ENCODE data around the gene CARD11.

DNA sequence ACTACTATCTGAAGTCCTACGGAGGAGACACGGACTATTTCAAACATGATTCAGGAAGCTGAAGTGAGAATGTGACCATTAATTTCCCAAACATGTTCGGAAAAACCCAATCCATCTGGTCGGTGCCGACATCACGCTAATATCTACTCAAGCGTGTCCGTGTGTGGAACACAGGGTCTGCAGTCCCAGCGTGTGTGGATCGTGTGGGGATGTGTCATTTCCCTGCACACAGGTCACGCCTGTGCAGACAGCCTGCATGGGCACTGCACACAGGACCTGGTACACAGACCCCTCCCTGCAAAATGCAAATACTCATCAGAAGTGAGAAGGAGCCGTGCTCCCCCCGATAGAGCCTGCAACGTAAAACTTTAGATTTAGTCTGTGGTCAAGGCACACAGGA lies 57.8 kb downstream of the CARD11 start:
- TF ChIP-seq, protein P1, sequence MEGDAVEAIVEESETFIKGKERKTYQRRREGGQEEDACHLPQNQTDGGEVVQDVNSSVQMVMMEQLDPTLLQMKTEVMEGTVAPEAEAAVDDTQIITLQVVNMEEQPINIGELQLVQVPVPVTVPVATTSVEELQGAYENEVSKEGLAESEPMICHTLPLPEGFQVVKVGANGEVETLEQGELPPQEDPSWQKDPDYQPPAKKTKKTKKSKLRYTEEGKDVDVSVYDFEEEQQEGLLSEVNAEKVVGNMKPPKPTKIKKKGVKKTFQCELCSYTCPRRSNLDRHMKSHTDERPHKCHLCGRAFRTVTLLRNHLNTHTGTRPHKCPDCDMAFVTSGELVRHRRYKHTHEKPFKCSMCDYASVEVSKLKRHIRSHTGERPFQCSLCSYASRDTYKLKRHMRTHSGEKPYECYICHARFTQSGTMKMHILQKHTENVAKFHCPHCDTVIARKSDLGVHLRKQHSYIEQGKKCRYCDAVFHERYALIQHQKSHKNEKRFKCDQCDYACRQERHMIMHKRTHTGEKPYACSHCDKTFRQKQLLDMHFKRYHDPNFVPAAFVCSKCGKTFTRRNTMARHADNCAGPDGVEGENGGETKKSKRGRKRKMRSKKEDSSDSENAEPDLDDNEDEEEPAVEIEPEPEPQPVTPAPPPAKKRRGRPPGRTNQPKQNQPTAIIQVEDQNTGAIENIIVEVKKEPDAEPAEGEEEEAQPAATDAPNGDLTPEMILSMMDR (IDR thresholded peaks at IDR 0.05 in 2 of 3, conservative IDR thresholded peaks at IDR 0.05 in 1 of 3; ENCODE audit: borderline replicate concordance in 1 of 3, insufficient read depth in 1 of 3, low read depth in 2 of 3, low read length in 2 of 3): no peak
- TF ChIP-seq ZFX (IDR thresholded peaks at IDR 0.05): no peak
- no peak for TF ChIP-seq RAD21 (IDR thresholded peaks at IDR 0.05; ENCODE audit: low read depth)
- TF ChIP-seq, protein P2, sequence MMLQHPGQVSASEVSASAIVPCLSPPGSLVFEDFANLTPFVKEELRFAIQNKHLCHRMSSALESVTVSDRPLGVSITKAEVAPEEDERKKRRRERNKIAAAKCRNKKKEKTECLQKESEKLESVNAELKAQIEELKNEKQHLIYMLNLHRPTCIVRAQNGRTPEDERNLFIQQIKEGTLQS (IDR thresholded peaks at IDR 0.05): no peak
- TF ChIP-seq TCF7L2 (IDR thresholded peaks at IDR 0.05; ENCODE audit: borderline replicate concordance, extremely low read depth, insufficient read depth, insufficient read length): no peak
- no peak for TF ChIP-seq POLR2A (IDR thresholded peaks at IDR 0.05; ENCODE audit: borderline replicate concordance, extremely low read depth, insufficient read depth, insufficient read length)
- no peak for TF ChIP-seq EZH2phosphoT487 (IDR thresholded peaks at IDR 0.05; ENCODE audit: borderline replicate concordance)
- TF ChIP-seq CEBPB (IDR thresholded peaks at IDR 0.05; ENCODE audit: low read depth): no peak
- no peak for TF ChIP-seq CBX3 (IDR thresholded peaks at IDR 0.05; ENCODE audit: low read depth)
- TF ChIP-seq EGR1 (IDR thresholded peaks at IDR 0.05; ENCODE audit: low read depth): no peak
- TF ChIP-seq, protein P3, sequence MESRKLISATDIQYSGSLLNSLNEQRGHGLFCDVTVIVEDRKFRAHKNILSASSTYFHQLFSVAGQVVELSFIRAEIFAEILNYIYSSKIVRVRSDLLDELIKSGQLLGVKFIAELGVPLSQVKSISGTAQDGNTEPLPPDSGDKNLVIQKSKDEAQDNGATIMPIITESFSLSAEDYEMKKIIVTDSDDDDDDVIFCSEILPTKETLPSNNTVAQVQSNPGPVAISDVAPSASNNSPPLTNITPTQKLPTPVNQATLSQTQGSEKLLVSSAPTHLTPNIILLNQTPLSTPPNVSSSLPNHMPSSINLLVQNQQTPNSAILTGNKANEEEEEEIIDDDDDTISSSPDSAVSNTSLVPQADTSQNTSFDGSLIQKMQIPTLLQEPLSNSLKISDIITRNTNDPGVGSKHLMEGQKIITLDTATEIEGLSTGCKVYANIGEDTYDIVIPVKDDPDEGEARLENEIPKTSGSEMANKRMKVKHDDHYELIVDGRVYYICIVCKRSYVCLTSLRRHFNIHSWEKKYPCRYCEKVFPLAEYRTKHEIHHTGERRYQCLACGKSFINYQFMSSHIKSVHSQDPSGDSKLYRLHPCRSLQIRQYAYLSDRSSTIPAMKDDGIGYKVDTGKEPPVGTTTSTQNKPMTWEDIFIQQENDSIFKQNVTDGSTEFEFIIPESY (IDR thresholded peaks at IDR 0.05; ENCODE audit: extremely low read depth, insufficient replicate concordance, low read length): no peak
